GM19099 (cell line): ENCODE data around the gene LEMD3.

Experiments
- POLR2A ChIP-seq: IDR thresholded peaks from 3 replicates; pipeline ENCODE4 v1.6.1; 2011; ENCODE audit warnings: low read depth; ENCODE audit not compliant: insufficient read length; ENCODE audit errors: extremely low read depth

The LEMD3 gene

GRCh38 chr12:65217086-65217485 lies 47.7 kb downstream of the LEMD3 start:
- TF ChIP-seq POLR2A = no peak

DNA sequence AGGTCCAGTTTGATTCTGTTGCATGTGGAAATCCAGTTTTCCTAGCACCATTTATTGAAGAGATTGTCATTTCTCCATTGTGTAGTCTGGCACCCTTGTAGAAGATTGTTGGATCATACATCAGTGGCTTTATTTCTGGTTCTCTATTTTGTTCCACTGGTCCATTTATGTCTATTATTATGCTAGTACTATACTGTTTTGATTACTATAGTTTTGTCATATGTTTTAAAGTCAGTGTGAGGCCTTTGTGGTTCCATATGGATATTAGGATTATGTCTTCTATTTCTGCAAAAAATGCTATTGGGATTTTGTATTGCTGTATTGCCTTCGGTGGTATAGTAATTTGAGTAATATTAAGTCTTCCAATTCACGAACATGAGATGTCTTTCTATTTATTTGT lies 51.4 kb downstream of the LEMD3 start:
- no peak for TF ChIP-seq POLR2A

- no peak for TF ChIP-seq POLR2A
Measured at GRCh38 chr12:65229441-65229840, 60.1 kb downstream of the LEMD3 start.

DNA sequence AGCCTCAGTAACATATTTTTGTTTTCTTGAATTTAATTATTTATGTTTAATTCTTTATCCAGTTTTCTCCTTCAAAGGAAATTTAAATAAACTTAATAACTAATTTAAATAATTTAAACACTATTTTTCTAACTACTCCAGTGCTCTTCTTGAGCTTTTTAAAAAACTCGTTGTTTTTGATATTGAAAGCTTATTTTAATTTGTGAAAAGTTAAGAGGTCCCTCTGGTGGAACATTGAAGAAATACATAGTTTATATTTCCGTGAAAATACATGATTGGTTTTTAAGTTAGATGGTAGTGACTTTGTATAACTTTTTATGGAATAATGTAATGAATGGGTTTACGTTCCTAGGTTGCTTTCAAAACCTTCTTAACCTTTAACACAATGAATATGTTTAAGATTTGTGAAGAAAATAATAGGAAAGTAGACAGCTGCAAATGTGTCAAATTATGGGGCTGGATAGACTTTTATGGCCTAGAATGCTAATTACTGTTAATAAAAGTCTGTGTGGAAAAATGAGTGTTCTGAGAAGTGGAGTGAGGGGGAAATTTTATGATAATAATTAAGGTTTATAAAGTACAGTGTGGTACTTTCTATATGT lies 63.2 kb downstream of the LEMD3 start:
- TF ChIP-seq POLR2A = no peak

DNA sequence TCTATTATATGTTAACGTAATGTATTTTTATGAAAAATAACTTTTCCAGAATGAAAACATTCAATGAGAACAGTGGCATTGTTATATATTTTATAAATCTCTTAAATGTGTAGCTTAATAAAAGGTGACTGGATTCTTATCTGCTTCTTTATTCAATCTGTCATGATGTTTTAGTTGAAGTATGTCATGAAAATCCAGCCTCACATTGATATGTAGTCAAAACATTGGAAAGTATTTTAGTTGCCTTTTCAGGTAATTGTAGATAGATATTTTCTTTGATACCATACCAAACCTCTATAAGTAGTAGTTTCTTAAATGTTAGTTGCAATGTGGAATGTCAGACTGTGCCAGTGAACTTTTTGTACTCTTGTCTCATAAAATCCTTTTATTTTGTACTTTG lies 67.8 kb downstream of the LEMD3 start:
- no peak for TF ChIP-seq POLR2A

GRCh38 chr12:65238609-65239008 lies 69.2 kb downstream of the LEMD3 start:
- no peak for TF ChIP-seq POLR2A

DNA sequence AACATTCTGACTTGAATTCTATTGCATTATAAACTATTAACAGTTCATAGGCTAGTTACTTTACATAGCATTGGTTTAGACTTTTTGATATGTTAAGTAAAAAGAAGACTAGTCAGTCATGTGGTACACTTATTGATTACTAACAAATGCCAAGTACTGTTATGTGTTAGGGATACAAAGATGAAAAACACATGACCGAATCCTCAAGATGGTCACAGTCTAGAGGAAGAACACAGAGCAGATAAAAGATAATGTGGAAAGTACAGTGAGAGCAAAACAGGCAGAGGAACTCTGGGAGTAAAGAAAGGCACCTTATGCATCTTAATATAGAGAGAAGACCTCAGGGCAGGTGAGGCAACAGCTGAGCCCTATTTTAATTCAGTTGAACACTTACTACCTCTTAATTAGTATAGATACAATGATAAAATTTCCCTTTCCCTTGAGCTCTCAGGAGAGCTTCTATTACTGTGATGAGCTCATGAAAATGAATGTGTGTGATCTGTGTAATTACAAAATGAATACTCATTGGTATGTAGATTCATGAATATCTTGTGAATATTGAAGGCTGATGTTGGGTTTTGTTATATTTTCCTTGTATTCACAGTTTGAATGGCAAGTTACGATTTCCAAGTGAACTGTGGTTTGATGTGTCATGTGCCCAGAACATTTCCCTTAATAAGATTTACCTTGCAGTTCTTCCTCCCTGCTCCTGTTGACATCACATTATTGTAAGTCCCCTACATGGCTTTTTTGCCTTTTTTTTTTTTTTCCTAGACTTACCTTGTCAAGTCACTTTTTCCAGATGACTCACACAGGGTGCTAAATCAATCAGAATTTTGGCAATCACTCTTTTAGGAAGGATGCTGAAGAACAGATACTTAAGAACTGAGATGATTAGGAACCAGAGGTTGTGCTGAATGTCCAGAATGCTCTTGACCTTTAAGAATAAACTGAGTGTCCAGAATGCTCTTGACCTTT lies 79.6 kb downstream of the LEMD3 start:
- TF ChIP-seq POLR2A = no peak

DNA sequence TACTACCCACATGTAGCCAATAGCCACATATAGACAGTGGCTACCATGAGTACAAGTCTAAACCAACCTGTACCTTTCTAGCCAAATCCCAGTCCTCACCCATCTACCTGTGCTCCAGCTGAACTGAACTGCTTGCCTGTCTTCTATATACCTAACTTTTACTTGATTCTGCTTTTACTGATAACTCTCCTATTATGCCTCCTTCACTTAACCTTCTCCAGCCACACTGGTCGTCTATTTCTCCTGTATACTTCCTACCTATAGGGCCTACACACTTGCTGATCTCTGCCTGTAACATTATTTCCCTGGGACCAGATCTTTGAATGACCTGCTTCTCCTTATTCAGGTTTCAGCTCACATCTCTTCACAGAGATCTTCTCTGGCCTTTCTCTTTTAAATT lies 83.1 kb downstream of the LEMD3 start:
- no peak for TF ChIP-seq POLR2A

DNA sequence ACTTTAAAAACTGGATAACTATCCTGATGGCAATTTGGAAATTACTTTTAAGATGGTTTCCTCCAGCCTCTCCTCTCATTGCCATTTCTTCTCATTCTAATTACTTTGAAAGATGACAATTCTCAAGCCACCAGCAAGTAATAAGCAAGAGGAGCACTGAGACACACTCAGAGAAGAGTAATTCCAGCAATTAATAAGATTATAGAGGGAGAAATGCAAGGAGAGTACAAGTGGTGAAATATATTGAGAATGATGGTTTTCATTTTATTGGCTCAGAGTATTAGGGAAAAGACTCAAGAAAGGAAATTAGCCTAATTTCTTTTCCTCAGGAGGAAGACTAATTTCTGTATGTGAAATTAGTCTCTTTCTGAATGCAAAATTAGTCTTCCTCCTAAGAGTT lies 88.6 kb downstream of the LEMD3 start:
- no peak for TF ChIP-seq POLR2A

DNA sequence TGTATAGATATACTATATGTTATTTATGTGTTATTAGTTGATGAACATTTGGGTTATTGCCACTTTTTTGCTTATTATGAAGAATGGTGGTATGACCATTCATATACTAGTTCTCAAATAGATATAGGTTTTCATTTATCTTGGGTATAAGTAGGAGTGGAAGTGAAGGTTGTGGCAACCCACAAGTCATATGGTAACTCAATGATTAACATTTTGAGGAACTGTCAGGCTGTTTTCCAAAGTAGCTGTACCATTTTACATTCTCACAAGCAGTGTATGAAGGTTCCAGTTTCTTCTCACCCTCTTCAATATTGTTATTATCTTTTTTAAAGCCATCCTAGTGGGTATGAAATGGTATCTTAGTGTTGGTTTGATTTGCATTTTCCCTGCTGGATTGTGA lies 90.1 kb downstream of the LEMD3 start:
- TF ChIP-seq POLR2A = no peak

- TF ChIP-seq POLR2A = no peak
Measured at GRCh38 chr12:65263777-65264176, 94.4 kb downstream of the LEMD3 start.

DNA sequence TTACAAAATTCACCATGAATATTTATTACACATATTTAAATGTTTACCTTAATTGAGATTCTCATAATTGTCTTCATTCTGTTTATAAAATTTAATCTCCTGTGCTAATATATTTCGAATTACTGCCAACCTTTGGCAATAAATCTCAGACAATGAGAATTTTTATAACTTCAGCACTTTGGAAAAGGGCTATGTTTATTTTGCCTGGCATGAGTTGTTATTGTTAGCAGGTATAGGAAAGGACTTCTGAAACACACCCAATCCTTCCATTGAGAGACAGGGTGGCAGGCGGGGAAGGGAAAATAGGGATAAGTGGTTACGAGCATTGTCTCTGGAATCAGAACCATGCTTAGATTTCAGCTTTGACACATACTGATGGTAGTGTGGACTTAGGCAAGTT lies 97.0 kb downstream of the LEMD3 start:
- no peak for TF ChIP-seq POLR2A

GRCh38 chr12:65269603-65270002 lies 100.2 kb downstream of the LEMD3 start:
- TF ChIP-seq POLR2A = no peak

DNA sequence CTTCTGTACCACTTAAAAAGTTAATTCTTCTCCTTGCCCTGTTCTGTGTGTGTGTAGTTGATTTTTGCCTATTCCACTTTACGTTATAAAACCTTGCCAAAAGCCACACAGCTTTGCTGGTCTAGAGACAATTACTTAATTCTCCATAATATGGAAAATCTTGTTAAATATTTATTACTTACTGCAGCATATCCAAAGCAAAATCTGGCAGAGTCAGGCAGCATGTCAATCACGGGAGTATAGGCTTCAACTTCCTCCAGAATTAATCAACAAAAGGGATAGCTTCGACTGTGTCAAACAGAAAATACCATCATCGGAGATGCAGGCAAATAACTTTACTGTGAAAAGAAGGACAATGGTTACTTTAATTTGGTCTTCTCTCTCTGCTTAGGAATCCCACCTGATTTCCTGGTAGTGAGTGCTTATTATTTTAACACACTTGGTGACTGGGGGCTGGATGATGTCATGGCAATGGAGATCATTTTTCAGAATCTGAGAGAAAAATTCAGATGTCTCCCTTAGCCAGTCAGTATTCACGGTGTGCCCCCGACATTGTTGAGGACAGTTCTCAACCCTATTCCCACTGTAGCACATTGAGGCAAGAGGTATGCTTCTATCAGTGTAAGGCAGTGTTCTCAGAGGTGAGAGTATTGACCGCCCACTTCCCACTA lies 105.4 kb downstream of the LEMD3 start:
- no peak for TF ChIP-seq POLR2A

GRCh38 chr12:65275627-65276026 lies 106.2 kb downstream of the LEMD3 start:
- no peak for TF ChIP-seq POLR2A
